Measurements from ENCODE around the gene ACYP1. TPM values are rescaled to one million over a fixed set of nuclear protein-coding genes. Genes with fewer than 3 reads are reported as not detected.
A peak's percentile ranks its signal among the peaks of the same experiment; 100 is the strongest.

Gene ACYP1
- total and polyA plus RNA-seq, 9 of the 15 experiments (the other 6 are each of a cell fraction or from before 2014, with no cell fraction given), result 19.9 to 113 (median 52.3) TPM

- no peak for TF ChIP-seq AFF1 (IDR thresholded peaks at IDR 0.05; ENCODE audit: low read depth in 1 of 2, partially characterized antibody in 2 of 2)
- TF ChIP-seq GATAD2B (IDR thresholded peaks at IDR 0.05; ENCODE audit: borderline replicate concordance), result no peak
- no peak for TF ChIP-seq RFX7 (CRISPR knock-in tag; IDR thresholded peaks at IDR 0.05)
- no peak for TF ChIP-seq MIER1 (IDR thresholded peaks at IDR 0.05; ENCODE audit: low read depth)
- TF ChIP-seq U2AF2 (optimal IDR thresholded peaks at IDR 0.05; ENCODE audit: low read depth, low read length), result no peak
- no peak for TF ChIP-seq ZNF24 (IDR thresholded peaks at IDR 0.05)
- peak; percentile 96 for TF ChIP-seq ZNF740 (CRISPR knock-in tag; IDR thresholded peaks at IDR 0.05)
- peak in 1 of 2 experiments; percentile 95; a peak in 2 of 4 replicates for TF ChIP-seq ZNF740 (tag; IDR thresholded peaks at IDR 0.05)
- no peak for TF ChIP-seq DLX4 (CRISPR knock-in tag; IDR thresholded peaks at IDR 0.05)
- TF ChIP-seq MLX (CRISPR knock-in tag; conservative IDR thresholded peaks at IDR 0.05), result no peak
- TF ChIP-seq ZNF384 (IDR thresholded peaks at IDR 0.05; ENCODE audit: low read depth, low read length), result no peak
- 0 out of 2 replicates have a peak, but pooled peaks have one; percentile 38 for TF ChIP-seq ZNF589 (CRISPR knock-in tag; IDR thresholded peaks at IDR 0.05; ENCODE audit: low read depth)
- TF ChIP-seq JUNB (CRISPR knock-in tag; conservative IDR thresholded peaks at IDR 0.05), result no peak
- no peak for TF ChIP-seq SIRT6 (IDR thresholded peaks at IDR 0.05; ENCODE audit: low read depth, low read length)
- TF ChIP-seq SNRNP70 (optimal IDR thresholded peaks at IDR 0.05; ENCODE audit: low read depth, low read length), result no peak
- TF ChIP-seq ESRRA (IDR thresholded peaks at IDR 0.05; ENCODE audit: borderline replicate concordance, low read depth), result peak; percentile 100
- no peak for TF ChIP-seq ZNF274 (IDR thresholded peaks at IDR 0.05; ENCODE audit: borderline replicate concordance, low read depth, low read length)
Measured at GRCh38 chr14:75069121-75069810, 5.4 kb upstream of the ACYP1 start, which contains the start of gene ZC2HC1C (continued).
